Measurements from ENCODE around the gene TOMM20. TPM values are rescaled to one million over a fixed set of nuclear protein-coding genes. Genes with fewer than 3 reads are reported as not detected.

The TOMM20 gene
- total RNA-seq, 1 donor from 2014 or later: 99.0 TPM

DNA sequence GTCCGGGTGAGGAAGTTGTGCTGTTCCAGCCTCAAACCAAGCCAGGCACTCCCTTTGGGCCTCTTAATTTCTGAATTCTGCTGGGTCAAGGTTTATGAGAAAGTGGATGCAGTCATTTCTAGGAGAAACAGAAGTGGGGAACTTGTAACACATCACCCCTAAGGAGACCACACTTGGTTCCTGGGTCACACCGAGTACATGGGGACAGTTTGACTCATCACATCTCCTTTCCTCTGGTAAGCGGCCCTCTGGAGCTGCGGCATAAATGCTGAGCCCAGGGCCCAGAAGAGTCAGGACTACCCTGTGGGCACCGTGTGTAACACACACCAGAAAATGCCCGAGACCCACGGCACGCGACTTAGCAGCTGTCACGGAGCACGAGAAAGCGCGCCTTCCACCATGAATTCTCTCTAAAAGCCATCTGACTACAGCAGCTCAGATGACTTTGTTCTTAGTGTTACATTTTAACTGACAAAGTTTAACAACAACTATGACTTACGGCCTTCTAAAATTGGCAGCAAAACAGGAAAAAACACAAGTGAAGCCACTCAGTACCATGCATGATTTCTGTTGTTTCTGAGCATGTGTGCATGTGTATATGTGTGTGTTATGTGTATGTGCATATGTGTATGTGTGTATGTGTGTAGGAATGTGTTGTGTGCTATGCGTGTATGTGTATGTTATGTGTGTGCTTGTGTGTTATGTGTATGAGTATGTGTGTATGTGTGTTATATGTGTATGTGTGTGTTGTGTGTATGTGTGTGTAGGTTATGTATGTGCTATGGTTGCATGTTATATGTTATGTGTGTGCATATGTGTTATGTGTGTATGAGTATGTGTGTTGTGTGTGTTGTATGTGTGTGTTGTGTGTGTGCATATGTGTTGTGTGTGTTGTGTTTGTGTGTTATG lies 50.8 kb downstream of the TOMM20 start:
- TF ChIP-seq, protein P1, sequence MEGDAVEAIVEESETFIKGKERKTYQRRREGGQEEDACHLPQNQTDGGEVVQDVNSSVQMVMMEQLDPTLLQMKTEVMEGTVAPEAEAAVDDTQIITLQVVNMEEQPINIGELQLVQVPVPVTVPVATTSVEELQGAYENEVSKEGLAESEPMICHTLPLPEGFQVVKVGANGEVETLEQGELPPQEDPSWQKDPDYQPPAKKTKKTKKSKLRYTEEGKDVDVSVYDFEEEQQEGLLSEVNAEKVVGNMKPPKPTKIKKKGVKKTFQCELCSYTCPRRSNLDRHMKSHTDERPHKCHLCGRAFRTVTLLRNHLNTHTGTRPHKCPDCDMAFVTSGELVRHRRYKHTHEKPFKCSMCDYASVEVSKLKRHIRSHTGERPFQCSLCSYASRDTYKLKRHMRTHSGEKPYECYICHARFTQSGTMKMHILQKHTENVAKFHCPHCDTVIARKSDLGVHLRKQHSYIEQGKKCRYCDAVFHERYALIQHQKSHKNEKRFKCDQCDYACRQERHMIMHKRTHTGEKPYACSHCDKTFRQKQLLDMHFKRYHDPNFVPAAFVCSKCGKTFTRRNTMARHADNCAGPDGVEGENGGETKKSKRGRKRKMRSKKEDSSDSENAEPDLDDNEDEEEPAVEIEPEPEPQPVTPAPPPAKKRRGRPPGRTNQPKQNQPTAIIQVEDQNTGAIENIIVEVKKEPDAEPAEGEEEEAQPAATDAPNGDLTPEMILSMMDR (IDR thresholded peaks at IDR 0.05; ENCODE audit: insufficient read depth, low read length, severe bottlenecking): no peak
- Histone ChIP-seq H3K36me3 (ENCODE audit: control insufficient read depth, insufficient read depth, low read length) (no peaks in the 10 kb centered on the region), H3K4me3 (ENCODE audit: low read depth, low read length) (no peak overlapping the region), H3K27me3 (ENCODE audit: control insufficient read depth, insufficient read depth, low read length) (no peaks in the 10 kb centered on the region)
- FAIRE-seq (no peak), DNase-seq (ENCODE audit: low read depth) (no peak)

GRCh38 chr1:235077163-235077540 lies 51.5 kb downstream of the TOMM20 start:
- Histone ChIP-seq H3K27me3 (ENCODE audit: control insufficient read depth, insufficient read depth, low read length) (no peaks in the 10 kb centered on the region), H3K36me3 (ENCODE audit: control insufficient read depth, insufficient read depth, low read length) (no peaks in the 10 kb centered on the region), H3K4me3 (ENCODE audit: low read depth, low read length) (no peak overlapping the region)
- no peak for DNase-seq (ENCODE audit: low read depth)
- TF ChIP-seq, protein P1 (IDR thresholded peaks at IDR 0.05; ENCODE audit: insufficient read depth, low read length, severe bottlenecking): no peak
- FAIRE-seq: no peak

DNA sequence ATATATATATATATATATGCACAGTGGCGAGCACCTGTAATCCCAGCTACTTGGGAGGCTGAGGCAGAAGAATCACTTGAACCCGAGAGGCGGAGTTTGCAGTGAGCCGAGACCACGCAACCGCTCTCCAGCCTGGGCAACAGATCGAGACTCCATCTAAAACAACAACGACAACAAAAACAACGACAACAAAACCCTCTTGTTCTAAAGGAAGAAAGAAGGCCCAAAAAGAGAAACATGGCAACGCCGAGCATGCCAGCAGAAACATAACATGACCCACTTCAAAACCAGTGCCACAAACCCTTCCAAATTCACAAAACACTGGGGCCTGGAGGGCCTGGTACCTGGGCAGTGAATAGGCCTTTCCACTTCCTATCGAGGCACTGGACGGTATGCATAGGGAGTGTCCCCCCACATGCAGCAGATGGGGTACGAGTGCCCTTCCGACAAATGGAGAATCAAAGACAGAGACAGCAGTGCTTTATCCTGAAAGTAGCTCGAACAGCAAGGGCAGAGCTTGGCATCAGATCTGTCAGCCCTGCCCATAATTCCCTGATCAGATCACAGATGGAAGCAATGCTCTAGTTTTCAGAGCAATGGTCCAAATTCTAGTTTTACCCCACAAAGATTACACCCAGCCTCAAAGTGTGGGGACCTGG lies 52.0 kb downstream of the TOMM20 start:
- no peak for DNase-seq (ENCODE audit: low read depth)
- no peak for FAIRE-seq

DNA sequence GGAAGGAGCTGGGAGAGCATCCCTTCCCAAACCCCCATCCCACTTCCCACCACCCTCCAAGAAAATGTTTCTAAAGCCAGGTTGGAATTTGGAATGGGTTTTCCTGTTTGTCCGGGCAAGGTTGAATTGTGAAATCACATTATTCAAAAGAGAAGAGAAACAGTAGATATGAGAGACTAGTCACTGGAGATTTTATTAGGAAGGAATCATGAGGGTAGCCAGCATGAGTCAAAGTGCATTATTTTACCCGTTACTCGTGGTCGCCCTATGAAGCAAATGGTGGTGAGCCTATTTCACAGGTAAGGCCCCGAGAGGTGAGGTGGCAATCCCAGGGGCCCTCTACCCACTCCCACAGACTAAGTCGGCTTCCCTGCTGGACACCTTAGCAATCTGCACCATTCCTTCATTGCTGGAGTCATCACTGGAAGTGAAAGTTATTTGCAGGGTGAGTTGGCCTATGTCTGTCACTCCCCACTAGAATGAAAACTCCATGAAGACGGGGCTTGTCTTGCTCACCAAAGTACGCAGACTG lies 52.8 kb downstream of the TOMM20 start:
- H3K4me3 ChIP-seq (ENCODE audit: low read depth, low read length): no peak overlapping the region

More for the DNA sequence above, 52.0 kb downstream of the TOMM20 start:
- H3K27me3 ChIP-seq (ENCODE audit: control insufficient read depth, insufficient read depth, low read length): no peaks in the 10 kb centered on the region
- TF ChIP-seq, protein P1 (IDR thresholded peaks at IDR 0.05; ENCODE audit: insufficient read depth, low read length, severe bottlenecking): no peak
- no peaks in the 10 kb centered on the region for H3K36me3 ChIP-seq (ENCODE audit: control insufficient read depth, insufficient read depth, low read length)
- no peak overlapping the region for H3K4me3 ChIP-seq (ENCODE audit: low read depth, low read length)

GRCh38 chr1:235075048-235075776 lies 53.4 kb downstream of the TOMM20 start:
- FAIRE-seq (no peak), DNase-seq (ENCODE audit: low read depth) (peak; percentile 97)
- TF ChIP-seq, protein P1 (IDR thresholded peaks at IDR 0.05; ENCODE audit: insufficient read depth, low read length, severe bottlenecking): no peak
- no peak overlapping the region for H3K4me3 ChIP-seq (ENCODE audit: low read depth, low read length)
- H3K27me3 ChIP-seq (ENCODE audit: control insufficient read depth, insufficient read depth, low read length): no peaks in the 10 kb centered on the region
- H3K36me3 ChIP-seq (ENCODE audit: control insufficient read depth, insufficient read depth, low read length): no peaks in the 10 kb centered on the region

More for the DNA sequence above, 52.8 kb downstream of the TOMM20 start:
- TF ChIP-seq, protein P1 (IDR thresholded peaks at IDR 0.05; ENCODE audit: insufficient read depth, low read length, severe bottlenecking): no peak
- Histone ChIP-seq H3K36me3 (ENCODE audit: control insufficient read depth, insufficient read depth, low read length) (no peaks in the 10 kb centered on the region), H3K27me3 (ENCODE audit: control insufficient read depth, insufficient read depth, low read length) (no peaks in the 10 kb centered on the region)
- DNase-seq (ENCODE audit: low read depth) (peak; percentile 85), FAIRE-seq (no peak)

All from bronchial epithelial cell (primary cell).